Liver (tissue), 3 donors: Measurements from ENCODE around the gene PRKAR1B.

Experiments
- ATF3 ChIP-seq: IDR thresholded peaks from 2 replicates; pipeline ENCODE4 v1.6.1; 2016; ENCODE audit warnings: antibody characterized with exemption
- CTCF ChIP-seq: fragments of 150-350 bp; IDR thresholded peaks from 2 replicates; pipeline ENCODE4 v1.5.1; 2017; ENCODE audit warnings: improper control_type of control experiment, low read depth, low read length; ENCODE audit not compliant: missing input control
- EGR1 ChIP-seq, 2 donors: IDR thresholded peaks; 2 replicates each; pipeline ENCODE4 v1.6.1; 2016 to 2018; ENCODE audit warnings: antibody characterized with exemption in 2 of 2, low read depth in 2 of 2
- FOXA1 ChIP-seq: IDR thresholded peaks from 2 replicates; pipeline ENCODE4 v1.6.1; 2016; ENCODE audit warnings: antibody characterized with exemption
- GABPA ChIP-seq, 2 donors: IDR thresholded peaks in 1 of 2; conservative IDR thresholded peaks in 1 of 2; 2 replicates each; pipeline ENCODE4 v1.6.1; 2016; ENCODE audit warnings: antibody characterized with exemption in 2 of 2, mild to moderate bottlenecking in 1 of 2, moderate library complexity in 1 of 2
- HNF4G ChIP-seq: IDR thresholded peaks from 2 replicates; pipeline ENCODE4 v1.6.1; 2016; ENCODE audit warnings: antibody characterized with exemption
- JUND ChIP-seq, 2 donors: IDR thresholded peaks; 2 replicates each; pipeline ENCODE4 v1.6.1; 2016; ENCODE audit warnings: antibody characterized with exemption in 2 of 2
- MAX ChIP-seq: IDR thresholded peaks from 2 replicates; pipeline ENCODE4 v1.6.1; 2016; ENCODE audit warnings: antibody characterized with exemption
- RAD21 ChIP-seq, 2 donors: IDR thresholded peaks; 2 replicates each; pipeline ENCODE4 v1.6.1; 2016; ENCODE audit warnings: antibody characterized with exemption in 2 of 2, mild to moderate bottlenecking in 2 of 2
- REST ChIP-seq: IDR thresholded peaks from 2 replicates; pipeline ENCODE4 v1.6.1; 2016; ENCODE audit warnings: antibody characterized with exemption, mild to moderate bottlenecking
- RXRA ChIP-seq, 2 donors: IDR thresholded peaks; 2 replicates each; pipeline ENCODE4 v1.6.1; 2017 to 2018; ENCODE audit warnings: antibody characterized with exemption in 2 of 2, mild to moderate bottlenecking in 1 of 2
- SP1 ChIP-seq: IDR thresholded peaks from 2 replicates; pipeline ENCODE4 v1.6.1; 2018; ENCODE audit warnings: antibody characterized with exemption, mild to moderate bottlenecking
- TAF1 ChIP-seq: conservative IDR thresholded peaks from 2 replicates; pipeline ENCODE4 v1.6.1; 2016; ENCODE audit warnings: antibody characterized with exemption, mild to moderate bottlenecking
- YY1 ChIP-seq: IDR thresholded peaks from 2 replicates; pipeline ENCODE4 v1.6.1; 2016; ENCODE audit warnings: antibody characterized with exemption, mild to moderate bottlenecking
- donor health status: healthy.
- donor health status: healthy.

- TF ChIP-seq RAD21 (IDR thresholded peaks at IDR 0.05) (no peak), CTCF (no peak), EGR1 (IDR thresholded peaks at IDR 0.05; ENCODE audit: low read depth in 2 of 2) (no peak), HNF4G (no peak), REST (no peak), ATF3 (no peak), RXRA (IDR thresholded peaks at IDR 0.05) (no peak), JUND (IDR thresholded peaks at IDR 0.05) (no peak), YY1 (no peak), TAF1 (no peak), GABPA (IDR thresholded peaks at IDR 0.05 in 1 of 2, conservative IDR thresholded peaks at IDR 0.05 in 1 of 2) (no peak), MAX (no peak), FOXA1 (no peak), SP1 (no peak)
These were observed 22.1 kb upstream of the PRKAR1B start for GRCh38 chr7:749140-749551.
